IMR-90 (cell line): ENCODE data around the gene PIP5K1B. TPM values are rescaled to one million over a fixed set of nuclear protein-coding genes. Genes with fewer than 3 reads are reported as not detected.

Source experiments
- ATAC-seq: fragments of 200-7000 bp; cut with Tn5 transposase; 2 replicates; pipeline ENCODE4 v1.9.1; 2020; ENCODE audit warnings: low read depth, mild to moderate bottlenecking, moderate library complexity
- BruUV-seq: library from RNA; stranded (reverse); fragments of 400-500 nt; replicated peaks from 2 replicates; lab custom pipeline; 2021; lab: Mats Ljungman, UMichigan
- CTCF ChIA-PET: fragments of 300-600 bp; formaldehyde crosslinking; extraction: SDS; loops from one replicate; lab custom pipeline; 2021; ENCODE audit warnings: antibody characterized with exemption; lab: Yijun Ruan, JAX
- POLR2A ChIA-PET: fragments of 300-600 bp; sonication (Branson Sonifier 250); formaldehyde crosslinking; loops from one replicate; lab custom pipeline; 2022; ENCODE audit warnings: antibody characterized with exemption; ENCODE audit not compliant: unreplicated experiment; lab: Charles Lee
- DNase-seq: peaks from one replicate; pipeline ENCODE4 v3.0.0; 2013
- H2AFZ ChIP-seq: replicated peaks from 2 replicates; pipeline ENCODE3; 2013; ENCODE audit warnings: low read length, mild to moderate bottlenecking; ENCODE audit not compliant: poor library complexity
- H2AK5ac ChIP-seq: 2 replicates; pipeline ENCODE4 v1.6.1; 2013; ENCODE audit warnings: low read depth, low read length, inconsistent platforms
- H2AK9ac ChIP-seq: replicated peaks from 2 replicates; pipeline ENCODE3; 2013; ENCODE audit warnings: mild to moderate bottlenecking, low read depth, low read length, moderate library complexity; ENCODE audit not compliant: poor library complexity
- H2BK120ac ChIP-seq: 2 replicates; pipeline ENCODE4 v1.6.1; 2013; ENCODE audit warnings: low read depth, low read length, inconsistent platforms
- H2BK15ac ChIP-seq: 3 replicates; pipeline ENCODE4 v1.6.1; 2013; ENCODE audit warnings: low read depth, low read length, inconsistent platforms
- H2BK20ac ChIP-seq: 2 replicates; pipeline ENCODE4 v1.6.1; 2013; ENCODE audit warnings: low read depth, mild to moderate bottlenecking, inconsistent platforms, low read length, moderate library complexity
- H2BK5ac ChIP-seq: 2 replicates; pipeline ENCODE4 v1.6.1; 2013; ENCODE audit warnings: mild to moderate bottlenecking, low read depth, low read length, inconsistent platforms; ENCODE audit not compliant: poor library complexity, severe bottlenecking
- H3K14ac ChIP-seq: replicated peaks from 2 replicates; pipeline ENCODE4 v1.6.1; 2013; ENCODE audit warnings: low read depth, low read length, inconsistent platforms
- H3K18ac ChIP-seq: 2 replicates; pipeline ENCODE4 v1.6.1; 2013; ENCODE audit warnings: low read depth, low read length, control low read depth
- H3K23ac ChIP-seq: 2 replicates; pipeline ENCODE4 v1.6.1; 2013; ENCODE audit warnings: low read depth, low read length, inconsistent platforms
- H3K27ac ChIP-seq: 2 replicates; pipeline ENCODE4 v1.5.1; 2013; ENCODE audit warnings: mild to moderate bottlenecking, control low read depth, low read length; ENCODE audit not compliant: insufficient read depth
- H3K27me3 ChIP-seq: 2 replicates; pipeline ENCODE4 v1.6.1; 2013; ENCODE audit warnings: low read length; ENCODE audit not compliant: control insufficient read depth, insufficient read depth
- H3K36me3 ChIP-seq: 2 replicates; pipeline ENCODE4 v1.6.1; 2013; ENCODE audit warnings: low read length, mixed read lengths; ENCODE audit not compliant: control insufficient read depth, insufficient read depth
- H3K4ac ChIP-seq: 2 replicates; pipeline ENCODE4 v1.6.1; 2013; ENCODE audit warnings: low read depth, low read length, inconsistent platforms
- H3K4me1 ChIP-seq: 2 replicates; pipeline ENCODE4 v1.6.1; 2013; ENCODE audit warnings: low read length, mixed read lengths; ENCODE audit not compliant: control insufficient read depth, insufficient read depth
- H3K4me2 ChIP-seq: 2 replicates; pipeline ENCODE4 v1.6.1; 2013; ENCODE audit warnings: low read depth, mild to moderate bottlenecking, control low read depth, low read length, moderate library complexity
- H3K4me3 ChIP-seq: 2 replicates; pipeline ENCODE4 v1.5.1; 2013; ENCODE audit warnings: low read depth, mild to moderate bottlenecking, control low read depth, low read length, moderate library complexity; ENCODE audit not compliant: insufficient read depth
- H3K56ac ChIP-seq: 2 replicates; pipeline ENCODE4 v1.6.1; 2013; ENCODE audit warnings: low read length, inconsistent platforms; ENCODE audit not compliant: insufficient read depth; ENCODE audit errors: extremely low read depth
- H3K79me1 ChIP-seq, 2 experiments: 2 replicates each; pipeline ENCODE4 v1.6.1; 2013; ENCODE audit warnings: low read length in 2 of 2, inconsistent platforms in 1 of 2, low read depth in 1 of 2
- H3K9ac ChIP-seq: 2 replicates; pipeline ENCODE4 v1.6.1; 2013; ENCODE audit warnings: low read depth, low read length, control low read depth
- H3K9me1 ChIP-seq: 2 replicates; pipeline ENCODE4 v1.6.1; 2013; ENCODE audit warnings: low read length, inconsistent platforms; ENCODE audit not compliant: insufficient read depth
- H3K9me3 ChIP-seq: 2 replicates; pipeline ENCODE4 v1.6.1; 2013; ENCODE audit warnings: low read length; ENCODE audit not compliant: control insufficient read depth, insufficient read depth
- H4K20me1 ChIP-seq: 2 replicates; pipeline ENCODE4 v1.6.1; 2013; ENCODE audit warnings: low read length, inconsistent platforms; ENCODE audit not compliant: insufficient read depth
- H4K5ac ChIP-seq: 2 replicates; pipeline ENCODE4 v1.6.1; 2013; ENCODE audit warnings: mild to moderate bottlenecking, low read depth, low read length, control low read depth
- H4K8ac ChIP-seq, 2 experiments: 2 replicates each; pipeline ENCODE4 v1.6.1; 2013; ENCODE audit warnings: low read depth in 2 of 2, low read length in 2 of 2, control low read depth in 1 of 2, inconsistent platforms in 1 of 2
- H4K91ac ChIP-seq: 2 replicates; pipeline ENCODE4 v1.6.1; 2013; ENCODE audit warnings: low read depth, low read length, inconsistent platforms; ENCODE audit not compliant: insufficient read depth
- BHLHE40 ChIP-seq: fragments of 150-350 bp; IDR thresholded peaks from 2 replicates; pipeline ENCODE4 v1.6.1; 2016; ENCODE audit warnings: mild to moderate bottlenecking, low read depth, low read length
- CEBPB ChIP-seq: IDR thresholded peaks from 2 replicates; pipeline ENCODE4 v1.6.1; 2012; ENCODE audit warnings: low read depth, low read length, improper control_type of control experiment
- CTCF ChIP-seq: conservative IDR thresholded peaks from 2 replicates; pipeline ENCODE4 v1.5.1; 2012; ENCODE audit warnings: mild to moderate bottlenecking, low read depth, low read length, improper control_type of control experiment
- ELK1 ChIP-seq: fragments of 150-350 bp; IDR thresholded peaks from 2 replicates; pipeline ENCODE4 v1.6.1; 2016; ENCODE audit warnings: low read depth, mild to moderate bottlenecking, low read length, moderate library complexity, borderline replicate concordance
- FOS ChIP-seq: fragments of 150-350 bp; IDR thresholded peaks from 2 replicates; pipeline ENCODE4 v1.6.1; 2016; ENCODE audit warnings: low read depth, low read length
- MAFK ChIP-seq: IDR thresholded peaks from 2 replicates; pipeline ENCODE4 v1.6.1; 2012; ENCODE audit warnings: low read depth, low read length, improper control_type of control experiment
- MXI1 ChIP-seq: IDR thresholded peaks from 2 replicates; pipeline ENCODE4 v1.6.1; 2012; ENCODE audit warnings: low read depth, mild to moderate bottlenecking, low read length, moderate library complexity, borderline replicate concordance
- POLR2A ChIP-seq: IDR thresholded peaks from 2 replicates; pipeline ENCODE4 v1.6.1; 2012; ENCODE audit warnings: mild to moderate bottlenecking, low read depth, low read length
- RAD21 ChIP-seq: IDR thresholded peaks from 2 replicates; pipeline ENCODE4 v1.6.1; 2012; ENCODE audit warnings: low read length, improper control_type of control experiment
- RFX5 ChIP-seq: IDR thresholded peaks from 2 replicates; pipeline ENCODE4 v1.8.0; 2012; ENCODE audit warnings: low read depth, mild to moderate bottlenecking, low read length, moderate library complexity
- SMC3 ChIP-seq: fragments of 150-350 bp; IDR thresholded peaks from 2 replicates; pipeline ENCODE4 v1.6.1; 2016; ENCODE audit warnings: low read depth, mild to moderate bottlenecking, antibody characterized with exemption, low read length, moderate library complexity
- WGBS, 2 experiments: methylation state at CpG; one replicate each; pipeline versions ENCODE4 v1.1.5 to v1.1.7; 2013; ENCODE audit warnings: missing lambda C conversion rate in 2 of 2; ENCODE audit not compliant: insufficient read length in 1 of 2; ENCODE audit errors: extremely low coverage in 2 of 2; 5-methylcytosine and 5-hydroxymethylcytosine counted together
- dilution Hi-C: fragments of 300-500 bp; cut with HindIII; formaldehyde crosslinking; loops from one replicate; pipeline ENCODE4 v1.14.3; 2018; ENCODE audit warnings: low sequenced_read_pairs; ENCODE audit not compliant: unreplicated experiment
- in situ Hi-C: fragments of 300-500 bp; cut with MboI; formaldehyde crosslinking; loops from 3 replicates; pipeline ENCODE4 v1.14.3; 2019; ENCODE audit warnings: low sequenced_read_pairs, inconsistent platforms, mixed read lengths
- intact Hi-C: fragments of 100-400 bp; cut with micrococcal nuclease; formaldehyde crosslinking; loops from 2 replicates; pipeline ENCODE4 v1.10.0; 2022
- polyA plus RNA-seq, 3 experiments: library from polyadenylated mRNA; depleted of rRNA; stranded (reverse); fragments of >200 nt; gene quantifications; 2 replicates each; pipeline ENCODE4 v1.2.3, GENCODE V29; 2012; ENCODE audit warnings: low replicate concordance in 1 of 3
- total RNA-seq: library from RNA; depleted of rRNA; stranded (reverse); fragments of >200 nt; gene quantifications from 2 replicates; pipeline ENCODE4 v1.2.3, GENCODE V29; 2012
- TF ChIP-seq, protein P1 (sequence below): fragments of 150-350 bp; IDR thresholded peaks from 2 replicates; pipeline ENCODE4 v1.6.1; 2017; ENCODE audit warnings: mild to moderate bottlenecking, antibody characterized with exemption, low read length, low read depth

PIP5K1B gene
- total and polyA plus RNA-seq, 2 of the 4 experiments (the other 2 are of a cell fraction) = not detected

DNA sequence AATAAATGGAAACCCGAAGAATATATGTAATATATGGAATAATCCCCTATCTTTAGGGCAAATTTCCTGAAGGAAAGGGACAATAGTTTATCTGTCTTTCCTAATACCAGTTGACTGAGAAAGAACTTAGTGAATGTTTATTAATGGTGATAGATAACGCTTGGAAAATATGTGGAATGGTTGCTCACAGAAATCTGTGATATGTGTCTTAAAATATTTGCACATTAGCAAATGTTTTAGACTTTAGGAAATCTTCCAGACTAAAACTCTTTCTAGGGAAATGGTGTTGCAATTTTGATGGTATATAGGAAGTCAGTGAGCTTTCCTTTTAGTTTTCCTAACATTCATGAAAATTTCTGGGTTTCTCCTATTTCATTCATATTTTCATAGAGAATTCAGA is 90.4 kb downstream of the PIP5K1B start:
- no peaks in the 10 kb centered on the region for H4K20me1 ChIP-seq
- no peak overlapping the region for H4K8ac ChIP-seq
- H3K4ac ChIP-seq = no peak overlapping the region
- no peaks in the 10 kb centered on the region for H3K9me3 ChIP-seq
- H3K79me1 ChIP-seq = no peaks in the 10 kb centered on the region
- H3K18ac ChIP-seq = no peak overlapping the region
- H3K4me3 ChIP-seq = no peak overlapping the region
- no peak overlapping the region for H3K27ac ChIP-seq
- H3K27me3 ChIP-seq = peaks cover 2% of the 10 kb centered on the region; the same call in 1 of the 2 replicates
- no peak overlapping the region for H2BK5ac ChIP-seq
- H2BK120ac ChIP-seq = no peak overlapping the region
- H3K4me1 ChIP-seq = no peaks in the 10 kb centered on the region
- H2AK5ac ChIP-seq = no peak overlapping the region
- dilution Hi-C loops (no loop called here), in situ Hi-C loops (no loop called here), intact Hi-C loops (no loop called here)
- H3K56ac ChIP-seq = no peak overlapping the region
- H3K36me3 ChIP-seq = no peaks in the 10 kb centered on the region
- no CpG with 5 or more reads among the region's 2 CpGs for WGBS, 2 experiments
- H2BK20ac ChIP-seq = no peak overlapping the region
- ATAC-seq (no peak), DNase-seq (no peak)
- no TSS peak for BruUV-seq
- TF ChIP-seq ELK1 = no peak
- TF ChIP-seq CTCF = no peak
- TF ChIP-seq BHLHE40 = no peak
- no peak for TF ChIP-seq POLR2A
- TF ChIP-seq RAD21 = no peak
- no peak for TF ChIP-seq MXI1
- TF ChIP-seq, protein P1, sequence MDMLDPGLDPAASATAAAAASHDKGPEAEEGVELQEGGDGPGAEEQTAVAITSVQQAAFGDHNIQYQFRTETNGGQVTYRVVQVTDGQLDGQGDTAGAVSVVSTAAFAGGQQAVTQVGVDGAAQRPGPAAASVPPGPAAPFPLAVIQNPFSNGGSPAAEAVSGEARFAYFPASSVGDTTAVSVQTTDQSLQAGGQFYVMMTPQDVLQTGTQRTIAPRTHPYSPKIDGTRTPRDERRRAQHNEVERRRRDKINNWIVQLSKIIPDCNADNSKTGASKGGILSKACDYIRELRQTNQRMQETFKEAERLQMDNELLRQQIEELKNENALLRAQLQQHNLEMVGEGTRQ = no peak
- no peak for TF ChIP-seq MAFK
- no peak for TF ChIP-seq FOS
- TF ChIP-seq CEBPB = no peak
- TF ChIP-seq RFX5 = no peak
- no peak for TF ChIP-seq SMC3
- no peak overlapping the region for H3K14ac ChIP-seq
- H2AK9ac ChIP-seq = no peak overlapping the region
- H3K9ac ChIP-seq = no peak overlapping the region
- POLR2A ChIA-PET = no interaction called here
- no peak overlapping the region for H3K23ac ChIP-seq
- no peak overlapping the region for H4K5ac ChIP-seq
- no peak overlapping the region for H2BK15ac ChIP-seq
- H3K4me2 ChIP-seq = no peak overlapping the region
- H3K9me1 ChIP-seq = no peaks in the 10 kb centered on the region
- no peak overlapping the region for H2AFZ ChIP-seq
- CTCF ChIA-PET = no interaction called here
- H4K91ac ChIP-seq = no peak overlapping the region
